HCT116 (cell line): Measurements from ENCODE around the gene STAMBP. TPM values are rescaled to one million over a fixed set of nuclear protein-coding genes. Genes with fewer than 3 reads are reported as not detected.

Experiments used
- ATAC-seq: fragments of 200-7000 bp; cut with Tn5 transposase; 2 replicates; pipeline ENCODE4 v1.9.1; 2020; ENCODE audit warnings: mild to moderate bottlenecking, moderate library complexity
- BruUV-seq: library from RNA; stranded (reverse); fragments of 400-500 nt; replicated peaks from 2 replicates; lab custom pipeline; 2021; lab: Mats Ljungman, UMichigan
- CTCF ChIA-PET: fragments of 300-600 bp; sonication (Branson Sonifier 250); formaldehyde crosslinking; loops from one replicate; lab custom pipeline; 2021; ENCODE audit warnings: antibody characterized with exemption; lab: Charles Lee
- POLR2A ChIA-PET: fragments of 300-600, 350-600 bp; sonication (Branson Sonifier 250); formaldehyde crosslinking; loops from one replicate; lab custom pipeline; 2021; ENCODE audit warnings: antibody characterized with exemption; lab: Charles Lee
- RAD21 ChIA-PET, 2 experiments: fragments of 300-600 bp; sonication (Branson Sonifier 250); formaldehyde crosslinking; loops; one replicate each; lab custom pipeline; 2023; ENCODE audit warnings: low total read pairs in 2 of 2; ENCODE audit not compliant: uncharacterized antibody in 2 of 2, unreplicated experiment in 2 of 2, low non-redundant PET in 1 of 2; lab: Charles Lee
- DNase-seq: peaks from one replicate; pipeline ENCODE4 v3.0.0-alpha.2; 2010; ENCODE audit warnings: low read depth, low spot score
- H2AFZ ChIP-seq: fragments of 200-600 bp; shearing (Covaris generic), sonication (generic); 2 replicates; pipeline ENCODE4 v1.6.1; 2017; ENCODE audit warnings: low read depth, mixed run types, mixed read lengths, antibody characterized with exemption, low read length; ENCODE audit not compliant: poor library complexity, severe bottlenecking
- H3K27ac ChIP-seq: 2 replicates; pipeline ENCODE4 v1.5.1; 2012; ENCODE audit warnings: low read depth, low read length
- H3K27me3 ChIP-seq: fragments of 200-600 bp; sonication (generic); 2 replicates; pipeline ENCODE4 v1.6.1; 2016; ENCODE audit warnings: mixed run types, low read length, mixed read lengths; ENCODE audit not compliant: insufficient read depth
- H3K36me3 ChIP-seq, 2 experiments: fragments of 200-500 bp in 1 of 2; fragments of 200-600 bp in 1 of 2; sonication (Bioruptor generic) in 1 of 2; sonication (generic) in 1 of 2; 2 replicates each; pipeline versions ENCODE4 v1.5.1 to v1.6.1; 2014 to 2016; ENCODE audit warnings: low read length in 2 of 2, inconsistent platforms in 1 of 2, mixed read lengths in 1 of 2, mixed run types in 1 of 2; ENCODE audit not compliant: insufficient read depth in 2 of 2, control insufficient read depth in 1 of 2
- H3K4me1 ChIP-seq, 2 experiments: fragments of 200-600 bp in 1 of 2; sonication (generic) in 1 of 2; 2 replicates each; pipeline versions ENCODE4 v1.5.1 to v1.6.1; 2012 to 2017; ENCODE audit warnings: low read length in 2 of 2, inconsistent platforms in 1 of 2, mild to moderate bottlenecking in 1 of 2, mixed read lengths in 1 of 2, mixed run types in 1 of 2, moderate library complexity in 1 of 2; ENCODE audit not compliant: insufficient read depth in 2 of 2, control insufficient read depth in 1 of 2
- H3K4me2 ChIP-seq: fragments of 200-600 bp; sonication (generic); 2 replicates; pipeline ENCODE4 v1.6.1; 2017; ENCODE audit warnings: mixed run types, low read length, mixed read lengths
- H3K4me3 ChIP-seq, 2 experiments: fragments of 200-600 bp in 1 of 2; sonication (generic) in 1 of 2; replicated peaks in 1 of 2; 2 replicates each; pipeline ENCODE4 v1.5.1; 2011 to 2016; ENCODE audit warnings: low read length in 2 of 2, control low read depth in 1 of 2, low read depth in 1 of 2, mild to moderate bottlenecking in 1 of 2, mixed read lengths in 1 of 2, mixed run types in 1 of 2
- H3K79me2 ChIP-seq: fragments of 200-600 bp; sonication (generic); 2 replicates; pipeline ENCODE4 v1.6.1; 2017; ENCODE audit warnings: mild to moderate bottlenecking, mixed run types, low read length, moderate library complexity, mixed read lengths; ENCODE audit not compliant: insufficient read depth
- H3K9ac ChIP-seq: fragments of 200-600 bp; sonication (generic); 2 replicates; pipeline ENCODE4 v1.6.1; 2016; ENCODE audit warnings: low read length, mixed read lengths
- H3K9me2 ChIP-seq: fragments of 200-600 bp; sonication (generic), shearing (Covaris generic); 2 replicates; pipeline ENCODE4 v1.6.1; 2017; ENCODE audit warnings: mixed run types, mild to moderate bottlenecking, moderate library complexity; ENCODE audit not compliant: insufficient read depth
- H3K9me3 ChIP-seq, 2 experiments: fragments of 200-500 bp in 1 of 2; fragments of 200-600 bp in 1 of 2; sonication (Bioruptor generic) in 1 of 2; sonication (generic) in 1 of 2; 2 replicates each; pipeline ENCODE4 v1.6.1; 2014 to 2017; ENCODE audit warnings: low read length in 2 of 2, mixed read lengths in 2 of 2, inconsistent platforms in 1 of 2, low read depth in 1 of 2, mild to moderate bottlenecking in 1 of 2, mixed run types in 1 of 2, moderate library complexity in 1 of 2; ENCODE audit not compliant: control insufficient read depth in 1 of 2, insufficient read depth in 1 of 2
- H4K20me1 ChIP-seq: fragments of 200-600 bp; sonication (generic), shearing (Covaris generic); 2 replicates; pipeline ENCODE4 v1.6.1; 2017; ENCODE audit warnings: mixed run types, mild to moderate bottlenecking, moderate library complexity; ENCODE audit not compliant: insufficient read depth
- ATF3 ChIP-seq: IDR thresholded peaks from 2 replicates; pipeline ENCODE4 v1.6.1; 2012
- CEBPB ChIP-seq: IDR thresholded peaks from 2 replicates; pipeline ENCODE4 v1.6.1; 2012; ENCODE audit warnings: low read depth
- CTCF ChIP-seq, 3 experiments: fragments of 200-600 bp in 1 of 3; sonication (generic) in 1 of 3; IDR thresholded peaks in 2 of 3; conservative IDR thresholded peaks in 1 of 3; 2 replicates each; pipeline ENCODE4 v1.5.1; 2012 to 2017; ENCODE audit warnings: low read depth in 2 of 3, low read length in 2 of 3, antibody characterized with exemption in 1 of 3, borderline replicate concordance in 1 of 3, control low read depth in 1 of 3, mild to moderate bottlenecking in 1 of 3, mixed read lengths in 1 of 3, mixed run types in 1 of 3, moderate library complexity in 1 of 3; ENCODE audit not compliant: insufficient read depth in 1 of 3
- EGR1 ChIP-seq: IDR thresholded peaks from 2 replicates; pipeline ENCODE4 v1.6.1; 2012; ENCODE audit warnings: low read depth
- ELF1 ChIP-seq: IDR thresholded peaks from 2 replicates; pipeline ENCODE4 v1.6.1; 2012; ENCODE audit warnings: low read depth, borderline replicate concordance
- EZH2 ChIP-seq: fragments of 200-600 bp; sonication (generic); IDR thresholded peaks from 2 replicates; pipeline ENCODE4 v1.6.1; 2017; ENCODE audit warnings: antibody characterized with exemption, mixed run types
- EZH2phosphoT487 ChIP-seq: fragments of 200-600 bp; IDR thresholded peaks from 2 replicates; pipeline ENCODE4 v1.6.1; 2018; ENCODE audit warnings: antibody characterized with exemption, borderline replicate concordance
- FOSL1 ChIP-seq: IDR thresholded peaks from 2 replicates; pipeline ENCODE4 v1.6.1; 2012; ENCODE audit warnings: low read depth
- JUND ChIP-seq: IDR thresholded peaks from 2 replicates; pipeline ENCODE4 v1.6.1; 2012
- REST ChIP-seq: IDR thresholded peaks from 2 replicates; pipeline ENCODE4 v1.6.1; 2012; ENCODE audit warnings: low read depth
- SP1 ChIP-seq: IDR thresholded peaks from 2 replicates; pipeline ENCODE4 v1.6.1; 2012; ENCODE audit warnings: low read depth
- SRF ChIP-seq: IDR thresholded peaks from 2 replicates; pipeline ENCODE4 v1.6.1; 2012; ENCODE audit warnings: low read depth
- TCF7L2 ChIP-seq: IDR thresholded peaks from 2 replicates; pipeline ENCODE4 v1.7.0; 2011; ENCODE audit warnings: borderline replicate concordance, inconsistent platforms; ENCODE audit not compliant: insufficient read depth, insufficient read length; ENCODE audit errors: extremely low read depth
- YY1 ChIP-seq: IDR thresholded peaks from 2 replicates; pipeline ENCODE4 v1.6.1; 2011; ENCODE audit warnings: low read length, low read depth, moderate library complexity, mild to moderate bottlenecking; ENCODE audit not compliant: insufficient replicate concordance; ENCODE audit errors: extremely low read depth
- ZFX ChIP-seq: fragments of 450-650 bp; IDR thresholded peaks from 2 replicates; pipeline ENCODE4 v1.6.1; 2017
- intact Hi-C: fragments of 100-400 bp; cut with micrococcal nuclease; formaldehyde crosslinking; loops from 2 replicates; pipeline ENCODE4 v1.10.0; 2022
- total RNA-seq: library from RNA; stranded (reverse); gene quantifications from one replicate; pipeline ENCODE4 v1.2.1, GENCODE V29; 2021; ENCODE audit not compliant: unreplicated experiment

Gene STAMBP
- total RNA-seq, 1 experiment from 2014 or later: 45.2 TPM

- BruUV-seq: no TSS peak
Observed at GRCh38 chr2:73838889-73839534, 10.3 kb downstream of the STAMBP start.

More at GRCh38 chr2:73838889-73839534, 10.3 kb downstream of the STAMBP start:
- ChIA-PET CTCF (interaction anchor here (0.7 to 1.2 kb wide), 4 partner anchors 9 to 15 kb away, joined by 3 to 5 read pairs (median 4); partner anchors contain the start of gene STAMBP), POLR2A (no interaction called here), RAD21 (no interaction called here)
- DNase-seq: no peak
- Histone ChIP-seq H3K27ac (no peak overlapping the region), H3K9ac (no peak overlapping the region), H3K4me1 (no peaks in the 10 kb centered on the region), H3K4me2 (no peak overlapping the region), H3K4me3 (no peak overlapping the region), H2AFZ (no peak overlapping the region), H4K20me1 (no peaks in the 10 kb centered on the region; the same call in 1 of the 2 replicates), H3K9me2 (no peaks in the 10 kb centered on the region), H3K27me3 (no peaks in the 10 kb centered on the region), H3K36me3 (peaks cover 6 to 7% of the 10 kb centered on the region in 2 experiments; a peak in 3 of 4 replicates), H3K9me3 (no peaks in the 10 kb centered on the region), H3K79me2 (peaks cover 35% of the 10 kb centered on the region)
- ATAC-seq: no peak
- intact Hi-C loops: loop anchor here (5.0 kb wide), 1 partner anchor 308 kb away; the partner anchor contains the start of gene BOLA3
- TF ChIP-seq TCF7L2 (no peak), SRF (no peak), ZFX (no peak), FOSL1 (no peak), ATF3 (no peak), ELF1 (no peak), CEBPB (no peak), SP1 (no peak), YY1 (no peak), REST (no peak), EZH2 (no peak), CTCF (IDR thresholded peaks at IDR 0.05 in 2 of 3, conservative IDR thresholded peaks at IDR 0.05 in 1 of 3; ENCODE audit: borderline replicate concordance in 1 of 3, insufficient read depth in 1 of 3, low read depth in 2 of 3, low read length in 2 of 3) (no peak), EGR1 (no peak), JUND (no peak), EZH2phosphoT487 (no peak)
